HCT116 (cell line): ENCODE results near the gene MAST4.

ENCODE experiments used
- ATF3 ChIP-seq: IDR thresholded peaks from 2 replicates; pipeline ENCODE4 v1.6.1; 2012
- CEBPB ChIP-seq: IDR thresholded peaks from 2 replicates; pipeline ENCODE4 v1.6.1; 2012; ENCODE audit warnings: low read depth
- CTCF ChIP-seq, 3 experiments: fragments of 200-600 bp in 1 of 3; sonication (generic) in 1 of 3; IDR thresholded peaks in 2 of 3; conservative IDR thresholded peaks in 1 of 3; 2 replicates each; pipeline ENCODE4 v1.5.1; 2012 to 2017; ENCODE audit warnings: low read depth in 2 of 3, low read length in 2 of 3, antibody characterized with exemption in 1 of 3, borderline replicate concordance in 1 of 3, control low read depth in 1 of 3, mild to moderate bottlenecking in 1 of 3, mixed read lengths in 1 of 3, mixed run types in 1 of 3, moderate library complexity in 1 of 3; ENCODE audit not compliant: insufficient read depth in 1 of 3
- EGR1 ChIP-seq: IDR thresholded peaks from 2 replicates; pipeline ENCODE4 v1.6.1; 2012; ENCODE audit warnings: low read depth
- EZH2 ChIP-seq: fragments of 200-600 bp; sonication (generic); IDR thresholded peaks from 2 replicates; pipeline ENCODE4 v1.6.1; 2017; ENCODE audit warnings: antibody characterized with exemption, mixed run types
- EZH2phosphoT487 ChIP-seq: fragments of 200-600 bp; IDR thresholded peaks from 2 replicates; pipeline ENCODE4 v1.6.1; 2018; ENCODE audit warnings: antibody characterized with exemption, borderline replicate concordance
- MAX ChIP-seq: IDR thresholded peaks from 2 replicates; pipeline ENCODE4 v1.6.1; 2012
- POLR2A ChIP-seq: IDR thresholded peaks from 2 replicates; pipeline ENCODE4 v1.7.0; 2011; ENCODE audit warnings: borderline replicate concordance; ENCODE audit not compliant: insufficient read depth, insufficient read length; ENCODE audit errors: extremely low read depth
- POLR2AphosphoS5 ChIP-seq: IDR thresholded peaks from 2 replicates; pipeline ENCODE4 v1.6.1; 2011; ENCODE audit warnings: mild to moderate bottlenecking, low read depth, low read length, moderate library complexity
- SP1 ChIP-seq: IDR thresholded peaks from 2 replicates; pipeline ENCODE4 v1.6.1; 2012; ENCODE audit warnings: low read depth
- SRF ChIP-seq: IDR thresholded peaks from 2 replicates; pipeline ENCODE4 v1.6.1; 2012; ENCODE audit warnings: low read depth
- ZNF274 ChIP-seq: fragments of 200-500 bp; sonication (Bioruptor generic); IDR thresholded peaks from 2 replicates; pipeline ENCODE4 v1.6.1; 2014; ENCODE audit warnings: mild to moderate bottlenecking, low read depth, low read length, inconsistent platforms

- TF ChIP-seq ATF3: no peak
- no peak for TF ChIP-seq CTCF (IDR thresholded peaks at IDR 0.05 in 2 of 3, conservative IDR thresholded peaks at IDR 0.05 in 1 of 3; ENCODE audit: borderline replicate concordance in 1 of 3, insufficient read depth in 1 of 3, low read depth in 2 of 3, low read length in 2 of 3)
- no peak for TF ChIP-seq POLR2AphosphoS5
- no peak for TF ChIP-seq CEBPB
- TF ChIP-seq EZH2: no peak
- no peak for TF ChIP-seq ZNF274
- no peak for TF ChIP-seq MAX
- no peak for TF ChIP-seq SRF
- no peak for TF ChIP-seq SP1
- TF ChIP-seq POLR2A: no peak
- TF ChIP-seq EZH2phosphoT487: no peak
- no peak for TF ChIP-seq EGR1
Observed at GRCh38 chr5:67115246-67115645, 519.1 kb downstream of the MAST4 start.
